Astrocyte (in vitro differentiated cells and primary cell): ENCODE data around the gene CAPRIN2.

Experiments
- CTCF ChIP-seq: IDR thresholded peaks from 2 replicates; pipeline ENCODE4 v1.5.1; 2011; ENCODE audit warnings: low read depth, mild to moderate bottlenecking, inconsistent platforms, low read length, moderate library complexity; ENCODE audit not compliant: insufficient read depth
- EZH2 ChIP-seq: IDR thresholded peaks from 2 replicates; pipeline ENCODE4 v1.6.1; 2012; ENCODE audit warnings: mild to moderate bottlenecking, low read length, inconsistent platforms; ENCODE audit not compliant: insufficient read depth

- TF ChIP-seq CTCF = no peak
- TF ChIP-seq EZH2 = no peak
Measured at GRCh38 chr12:30756074-30756473, 1.3 kb upstream of the CAPRIN2 start.
